Fibroblast of lung (primary cell): ENCODE results near the gene SORD. TPM values are rescaled to one million over a fixed set of nuclear protein-coding genes. Genes with fewer than 3 reads are reported as not detected.
"Not testable (repeated sequence)": the region's sequence is repeated elsewhere in the genome, so short reads cannot be mapped to it uniquely, and the experiment has no call there.

Source experiments
- DNase-seq, 2 donors: peaks; one replicate each; pipeline versions ENCODE4 v3.0.0 to v3.0.0-alpha.2; 2010; ENCODE audit warnings: low read depth in 2 of 2
- H2AFZ ChIP-seq: 2 replicates; pipeline ENCODE4 v1.5.1; 2012; ENCODE audit warnings: low read length, control low read depth, inconsistent platforms
- H3K27ac ChIP-seq: 2 replicates; pipeline ENCODE4 v1.5.1; 2011; ENCODE audit warnings: low read length, control low read depth; ENCODE audit not compliant: insufficient read depth
- H3K27me3 ChIP-seq: 2 replicates; pipeline ENCODE4 v1.5.1; 2011; ENCODE audit warnings: mild to moderate bottlenecking, low read length; ENCODE audit not compliant: control insufficient read depth, insufficient read depth
- H3K36me3 ChIP-seq: 2 replicates; pipeline ENCODE4 v1.5.1; 2011; ENCODE audit warnings: low read length; ENCODE audit not compliant: control insufficient read depth, insufficient read depth
- H3K4me1 ChIP-seq: 2 replicates; pipeline ENCODE4 v1.5.1; 2011; ENCODE audit warnings: low read length; ENCODE audit not compliant: control insufficient read depth, insufficient read depth; ENCODE audit errors: extremely low read depth
- H3K4me2 ChIP-seq: 2 replicates; pipeline ENCODE4 v1.5.1; 2011; ENCODE audit warnings: low read length, control low read depth; ENCODE audit not compliant: insufficient read depth; ENCODE audit errors: extremely low read depth
- H3K4me3 ChIP-seq, 4 experiments: fragments of 200-600 bp in 1 of 4; sonication (generic) in 1 of 4; replicated peaks in 1 of 4; 2 replicates each; pipeline ENCODE4 v1.5.1; 2011 to 2016; ENCODE audit warnings: low read length in 4 of 4, low read depth in 3 of 4, mild to moderate bottlenecking in 3 of 4, control low read depth in 2 of 4, inconsistent platforms in 1 of 4, mixed read lengths in 1 of 4; ENCODE audit not compliant: insufficient read depth in 1 of 4; ENCODE audit errors: control extremely low read depth in 1 of 4
- H3K79me2 ChIP-seq: 2 replicates; pipeline ENCODE4 v1.5.1; 2012; ENCODE audit warnings: mild to moderate bottlenecking, low read length, inconsistent platforms; ENCODE audit not compliant: control insufficient read depth, insufficient read depth
- H3K9ac ChIP-seq: 2 replicates; pipeline ENCODE4 v1.5.1; 2011; ENCODE audit warnings: mild to moderate bottlenecking, low read length, control low read depth; ENCODE audit not compliant: insufficient read depth
- H3K9me3 ChIP-seq: 2 replicates; pipeline ENCODE4 v1.5.1; 2012; ENCODE audit warnings: low read depth, low read length; ENCODE audit not compliant: control insufficient read depth, insufficient read depth
- H4K20me1 ChIP-seq: 2 replicates; pipeline ENCODE4 v1.5.1; 2011; ENCODE audit warnings: low read length; ENCODE audit not compliant: control insufficient read depth, insufficient read depth; ENCODE audit errors: extremely low read depth
- CTCF ChIP-seq, 2 donors: IDR thresholded peaks in 1 of 2; conservative IDR thresholded peaks in 1 of 2; 1 replicate in 1 of 2; 2 replicates in 1 of 2; pipeline ENCODE4 v1.5.1; 2011 to 2012; ENCODE audit warnings: low read length in 2 of 2, control low read depth in 1 of 2, inconsistent platforms in 1 of 2, low read depth in 1 of 2, mild to moderate bottlenecking in 1 of 2
- EZH2 ChIP-seq: IDR thresholded peaks from 2 replicates; pipeline ENCODE4 v1.5.1; 2012; ENCODE audit warnings: low read length, control low read depth, mild to moderate bottlenecking; ENCODE audit errors: missing control alignments
- polyA plus RNA-seq, 2 donors: library from polyadenylated mRNA; depleted of rRNA in 1 of 2; stranded (reverse) in 1 of 2; unstranded in 1 of 2; fragments of >200 nt; gene quantifications; 2 replicates each; pipeline ENCODE4 v1.2.1, GENCODE V29; 2011 to 2012; ENCODE audit warnings: missing spikeins in 1 of 2
- total RNA-seq: library from RNA; depleted of rRNA; stranded (reverse); fragments of >200 nt; gene quantifications from 2 replicates; pipeline ENCODE4 v1.2.1, GENCODE V29; 2014

SORD gene
- total and polyA plus RNA-seq, 2 donors (not counting 1 experiment from before 2014, with no cell fraction given), result 8.9 to 13.0 TPM

GRCh38 chr15:45050587-45050986, 27.6 kb downstream of the SORD start:
- Histone ChIP-seq H3K27ac (no peak overlapping the region), H3K36me3 (no peaks in the 10 kb centered on the region), H3K4me3 (no peak overlapping the region), H3K9ac (no peak overlapping the region), H3K27me3 (no peaks in the 10 kb centered on the region), H4K20me1 (no peaks in the 10 kb centered on the region), H3K79me2 (no peaks in the 10 kb centered on the region), H3K4me2 (no peak overlapping the region), H2AFZ (no peak overlapping the region), H3K4me1 (no peaks in the 10 kb centered on the region), H3K9me3 (no peaks in the 10 kb centered on the region)
- TF ChIP-seq EZH2 (no peak), CTCF (conservative IDR thresholded peaks at IDR 0.05 in 1 of 2, IDR thresholded peaks at IDR 0.05 in 1 of 2; ENCODE audit: low read depth in 1 of 2, low read length in 2 of 2) (no peak)
- no peak for DNase-seq

GRCh38 chr15:45052676-45053075, 29.7 kb downstream of the SORD start:
- not testable (repeated sequence) for H3K27ac ChIP-seq, H3K27me3 ChIP-seq, H3K9me3 ChIP-seq, H3K4me3 ChIP-seq, H4K20me1 ChIP-seq, H3K4me1 ChIP-seq, H2AFZ ChIP-seq, H3K79me2 ChIP-seq, H3K4me2 ChIP-seq, H3K36me3 ChIP-seq, H3K9ac ChIP-seq, DNase-seq

- not testable (repeated sequence) for H3K4me2 ChIP-seq, H2AFZ ChIP-seq, H3K27me3 ChIP-seq, DNase-seq, H3K79me2 ChIP-seq, H3K4me3 ChIP-seq, H3K9ac ChIP-seq, H3K27ac ChIP-seq, H4K20me1 ChIP-seq, H3K9me3 ChIP-seq, H3K36me3 ChIP-seq, H3K4me1 ChIP-seq
Measured at GRCh38 chr15:45058690-45059675, 36.0 kb downstream of the SORD start.

GRCh38 chr15:45062301-45062700, 39.3 kb downstream of the SORD start:
- not testable (repeated sequence) for H3K27me3 ChIP-seq, H3K9me3 ChIP-seq, H3K36me3 ChIP-seq, H3K79me2 ChIP-seq, H4K20me1 ChIP-seq, DNase-seq, H3K4me3 ChIP-seq, H3K27ac ChIP-seq, H3K4me1 ChIP-seq, H3K4me2 ChIP-seq, H3K9ac ChIP-seq, H2AFZ ChIP-seq
